ENCODE results near the gene ERVFRD-1.

ERVFRD-1 gene

DNA sequence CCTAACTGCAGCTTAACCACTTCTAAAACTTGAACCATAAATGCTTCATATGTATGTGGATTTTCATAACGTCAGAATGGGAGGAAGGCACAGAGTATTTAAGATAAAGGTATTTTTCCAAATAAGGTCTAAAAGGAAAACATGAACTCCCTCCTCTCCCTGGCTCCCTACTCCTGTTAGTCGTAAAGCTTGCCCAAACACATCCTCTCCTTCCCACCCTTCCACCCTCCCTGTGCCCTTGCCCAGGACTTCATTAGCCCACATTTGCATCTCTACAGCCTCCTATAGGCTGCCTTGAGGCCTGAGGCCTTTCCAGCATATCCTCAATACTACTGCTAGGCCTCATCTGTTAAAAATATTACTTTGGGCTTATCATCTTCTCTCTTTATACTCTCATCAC, 35.0 kb downstream of the ERVFRD-1 start:
- Histone ChIP-seq H3K4me1 (ENCODE audit: control insufficient read depth, insufficient read depth, low read length) (no peaks in the 10 kb centered on the region), H3K27me3 (ENCODE audit: control insufficient read depth, insufficient read depth, low read length) (no peaks in the 10 kb centered on the region), H3K4me3 (ENCODE audit: low read length) (no peak overlapping the region), H3K36me3 (ENCODE audit: control insufficient read depth, insufficient read depth, low read length) (no peaks in the 10 kb centered on the region), H3K27ac (ENCODE audit: low read depth, low read length) (no peak overlapping the region), H3K9ac (ENCODE audit: low read length) (no peak overlapping the region)

DNA sequence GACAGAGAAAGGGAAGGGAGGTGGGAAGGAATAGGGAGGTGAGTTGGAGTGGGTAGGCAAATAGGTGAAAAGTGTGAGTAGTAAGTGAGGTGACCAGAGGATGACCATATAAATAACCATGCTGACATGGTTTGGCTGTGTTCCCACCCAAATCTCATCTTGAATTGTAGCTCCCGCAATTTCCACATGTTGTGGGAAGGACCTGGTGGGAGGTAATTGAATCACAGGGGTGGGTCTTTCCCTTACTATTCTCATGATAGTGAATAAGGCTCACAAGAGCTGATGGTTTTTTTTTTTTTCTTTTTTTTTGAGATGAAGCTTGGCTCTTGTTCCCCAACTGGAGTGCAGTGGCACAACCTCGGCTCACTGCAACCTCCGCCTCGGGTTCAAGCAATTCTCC, 39.4 kb downstream of the ERVFRD-1 start:
- Histone ChIP-seq H3K9ac (ENCODE audit: low read length) (no peak overlapping the region), H3K4me1 (ENCODE audit: control insufficient read depth, insufficient read depth, low read length) (no peaks in the 10 kb centered on the region), H3K4me3 (ENCODE audit: low read length) (no peak overlapping the region), H3K27ac (ENCODE audit: low read depth, low read length) (no peak overlapping the region), H3K27me3 (ENCODE audit: control insufficient read depth, insufficient read depth, low read length) (no peaks in the 10 kb centered on the region), H3K36me3 (ENCODE audit: control insufficient read depth, insufficient read depth, low read length) (no peaks in the 10 kb centered on the region)

DNA sequence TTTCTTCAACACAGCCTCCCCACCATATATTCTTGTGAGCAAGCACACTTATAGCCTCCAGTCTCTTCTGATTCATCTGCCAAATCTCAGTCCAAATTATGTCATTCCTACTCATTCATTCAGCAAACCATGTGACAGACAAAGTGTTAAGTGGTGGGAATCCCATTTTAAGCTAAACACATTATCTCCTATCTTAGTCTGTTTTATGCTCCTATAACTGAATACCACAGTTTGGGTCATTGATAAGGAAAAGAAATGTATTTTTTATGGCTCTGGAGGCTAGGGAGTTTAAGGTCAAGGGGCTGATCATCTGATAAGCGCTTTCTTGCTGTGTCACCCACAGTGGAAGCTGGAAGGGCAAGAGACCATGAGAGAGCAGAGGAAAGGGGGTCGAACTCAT, 41.8 kb downstream of the ERVFRD-1 start:
- no peak overlapping the region for H3K4me3 ChIP-seq (ENCODE audit: low read length)
- no peaks in the 10 kb centered on the region for H3K36me3 ChIP-seq (ENCODE audit: control insufficient read depth, insufficient read depth, low read length)
- H3K9ac ChIP-seq (ENCODE audit: low read length), result no peak overlapping the region
- H3K27ac ChIP-seq (ENCODE audit: low read depth, low read length), result no peak overlapping the region
- no peaks in the 10 kb centered on the region for H3K4me1 ChIP-seq (ENCODE audit: control insufficient read depth, insufficient read depth, low read length)
- H3K27me3 ChIP-seq (ENCODE audit: control insufficient read depth, insufficient read depth, low read length), result no peaks in the 10 kb centered on the region

DNA sequence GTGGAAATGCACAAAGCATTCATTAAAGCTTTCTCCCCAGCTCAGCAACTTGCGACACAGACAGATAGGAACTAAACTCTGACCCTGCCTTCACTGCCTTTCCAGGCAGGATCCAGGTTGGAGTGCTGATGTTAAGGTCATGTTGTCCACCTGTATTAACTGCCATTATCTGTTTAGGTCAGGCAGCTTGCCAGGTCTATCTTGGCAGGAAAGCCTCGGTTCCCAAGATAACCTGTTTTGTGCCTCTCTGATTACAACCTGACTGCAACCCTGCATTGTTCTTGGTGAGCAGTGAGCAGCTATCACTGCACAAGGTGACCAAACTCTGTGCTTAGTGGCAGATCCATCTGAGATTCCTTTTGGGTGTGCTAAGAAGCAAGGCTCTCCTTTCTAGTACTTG, 44.2 kb downstream of the ERVFRD-1 start:
- Histone ChIP-seq H3K36me3 (ENCODE audit: control insufficient read depth, insufficient read depth, low read length) (no peaks in the 10 kb centered on the region), H3K27ac (ENCODE audit: low read depth, low read length) (no peak overlapping the region), H3K27me3 (ENCODE audit: control insufficient read depth, insufficient read depth, low read length) (no peaks in the 10 kb centered on the region), H3K4me1 (ENCODE audit: control insufficient read depth, insufficient read depth, low read length) (no peaks in the 10 kb centered on the region), H3K9ac (ENCODE audit: low read length) (no peak overlapping the region), H3K4me3 (ENCODE audit: low read length) (no peak overlapping the region)

DNA sequence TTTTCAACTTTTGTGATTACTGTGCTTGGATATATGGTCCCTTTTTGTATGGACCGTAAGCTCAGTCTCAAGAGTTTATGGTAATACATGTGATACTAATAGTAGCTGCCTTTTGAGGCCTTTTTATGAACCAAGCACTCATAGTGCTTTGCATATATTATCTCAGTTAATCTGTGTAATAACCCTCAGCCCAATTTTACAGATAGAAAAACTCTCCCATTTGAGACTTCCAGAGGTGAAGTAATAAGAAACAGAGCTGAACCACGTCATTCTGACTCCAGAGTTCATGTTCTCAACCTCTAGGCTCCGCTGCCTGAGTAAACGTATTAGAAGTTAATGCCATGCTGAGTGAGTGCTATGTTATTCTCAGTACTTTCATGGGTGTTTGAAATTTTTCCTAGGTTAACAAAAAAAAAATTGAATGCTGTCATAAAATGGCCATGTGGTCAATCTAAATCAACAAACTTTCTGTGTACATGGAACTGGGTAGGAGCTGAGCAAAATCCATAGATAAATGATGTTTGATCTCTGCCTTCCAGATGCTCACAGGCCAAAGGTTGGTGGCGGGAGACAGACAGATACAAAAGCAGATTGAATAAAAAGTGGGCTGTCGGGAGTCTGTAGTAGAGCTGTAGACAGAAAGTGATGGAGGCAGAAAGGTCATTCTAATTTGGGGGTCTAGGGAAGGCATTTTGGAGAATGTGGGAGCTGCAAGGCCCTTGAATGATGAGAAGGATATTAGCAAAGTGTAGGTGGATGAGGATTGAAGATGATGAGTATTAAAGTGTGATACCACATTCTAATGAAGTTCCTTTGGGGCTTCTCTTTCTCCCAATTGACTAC, 44.8 kb downstream of the ERVFRD-1 start:
- H3K36me3 ChIP-seq (ENCODE audit: control insufficient read depth, insufficient read depth, low read length), result no peaks in the 10 kb centered on the region
- H3K4me1 ChIP-seq (ENCODE audit: control insufficient read depth, insufficient read depth, low read length), result no peaks in the 10 kb centered on the region
- H3K27me3 ChIP-seq (ENCODE audit: control insufficient read depth, insufficient read depth, low read length), result no peaks in the 10 kb centered on the region
- no peak overlapping the region for H3K9ac ChIP-seq (ENCODE audit: low read length)
- no peak overlapping the region for H3K27ac ChIP-seq (ENCODE audit: low read depth, low read length)
- H3K4me3 ChIP-seq (ENCODE audit: low read length), result no peak overlapping the region

DNA sequence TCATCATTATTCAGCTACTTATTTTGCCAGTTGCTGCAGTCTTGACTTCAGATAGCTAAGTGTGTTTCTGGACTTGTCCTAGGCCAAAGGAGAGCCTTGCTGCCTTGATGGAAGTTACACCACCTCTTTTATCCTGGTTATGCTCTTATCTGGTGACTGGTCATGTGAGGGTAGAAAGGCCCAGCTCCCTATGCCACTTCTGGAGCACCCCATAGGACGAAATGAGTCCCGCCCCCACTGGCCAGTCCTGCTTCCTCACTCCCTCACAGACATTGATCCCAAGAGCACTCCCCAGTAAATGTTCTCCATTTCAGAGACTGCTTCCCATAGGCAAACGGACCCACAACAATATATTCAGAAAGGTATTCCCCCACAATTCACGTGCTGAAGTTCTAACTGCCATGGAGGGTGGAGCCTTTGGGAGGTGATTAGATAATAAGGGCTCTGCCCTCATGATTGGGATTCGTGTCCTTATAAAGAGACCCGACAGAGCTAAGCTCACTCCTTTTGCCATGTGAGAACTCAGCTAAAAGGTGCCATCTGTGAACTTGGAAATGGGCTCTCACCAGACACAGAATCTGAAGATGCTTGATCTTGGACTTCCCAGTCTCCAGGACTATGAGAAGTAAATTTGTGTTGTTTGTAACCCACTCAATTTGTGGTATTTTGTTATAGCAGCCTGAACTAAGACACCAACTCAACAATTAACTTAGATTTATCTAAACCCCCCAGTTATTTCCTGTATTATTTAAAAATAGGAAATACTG, 45.9 kb downstream of the ERVFRD-1 start:
- Histone ChIP-seq H3K9ac (ENCODE audit: low read length) (no peak overlapping the region), H3K4me3 (ENCODE audit: low read length) (no peak overlapping the region), H3K4me1 (ENCODE audit: control insufficient read depth, insufficient read depth, low read length) (no peaks in the 10 kb centered on the region), H3K27me3 (ENCODE audit: control insufficient read depth, insufficient read depth, low read length) (no peaks in the 10 kb centered on the region), H3K27ac (ENCODE audit: low read depth, low read length) (no peak overlapping the region), H3K36me3 (ENCODE audit: control insufficient read depth, insufficient read depth, low read length) (no peaks in the 10 kb centered on the region)

DNA sequence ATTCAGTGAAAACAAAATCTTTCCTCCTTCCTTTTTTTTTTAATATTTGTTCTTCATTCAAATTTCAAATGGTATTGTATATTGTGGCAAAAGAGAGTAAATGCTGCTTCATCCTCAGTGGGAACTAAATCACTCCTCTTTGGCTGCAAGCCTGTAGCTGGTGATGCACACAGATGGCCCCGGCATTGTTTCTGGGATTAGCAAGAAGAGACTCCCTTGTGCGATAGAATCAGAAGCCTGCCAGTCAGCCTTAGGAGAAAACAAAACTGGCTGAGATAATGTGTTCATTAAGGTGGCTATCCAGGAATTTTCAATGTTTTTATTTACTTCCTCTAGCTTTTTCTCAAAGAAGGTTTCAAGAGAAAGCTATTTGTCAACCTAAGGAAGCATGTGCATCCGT, 46.7 kb downstream of the ERVFRD-1 start:
- Histone ChIP-seq H3K4me1 (ENCODE audit: control insufficient read depth, insufficient read depth, low read length) (no peaks in the 10 kb centered on the region), H3K27ac (ENCODE audit: low read depth, low read length) (no peak overlapping the region), H3K4me3 (ENCODE audit: low read length) (no peak overlapping the region), H3K27me3 (ENCODE audit: control insufficient read depth, insufficient read depth, low read length) (no peaks in the 10 kb centered on the region), H3K9ac (ENCODE audit: low read length) (no peak overlapping the region), H3K36me3 (ENCODE audit: control insufficient read depth, insufficient read depth, low read length) (no peaks in the 10 kb centered on the region)

DNA sequence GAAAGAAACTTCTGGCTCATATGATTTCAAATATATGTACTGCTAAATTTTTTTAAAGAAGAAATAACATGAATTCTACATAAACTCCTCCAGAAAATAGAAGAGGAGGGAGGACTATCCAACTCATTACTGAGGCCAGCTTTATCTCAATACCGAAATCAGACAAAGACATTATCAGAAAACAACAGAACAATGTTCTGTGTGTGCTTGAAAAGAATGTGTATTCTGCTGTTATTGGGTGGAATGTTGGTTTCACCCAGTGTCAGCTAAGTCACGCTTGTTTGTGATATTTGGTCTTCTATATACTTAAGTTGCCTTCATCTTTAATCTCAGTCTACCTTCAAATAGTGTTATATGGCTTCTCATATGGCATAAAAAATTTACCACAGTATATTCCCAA, 48.8 kb downstream of the ERVFRD-1 start:
- H3K9ac ChIP-seq (ENCODE audit: low read length), result no peak overlapping the region
- H3K4me3 ChIP-seq (ENCODE audit: low read length), result no peak overlapping the region
- H3K27me3 ChIP-seq (ENCODE audit: control insufficient read depth, insufficient read depth, low read length), result no peaks in the 10 kb centered on the region
- no peaks in the 10 kb centered on the region for H3K36me3 ChIP-seq (ENCODE audit: control insufficient read depth, insufficient read depth, low read length)
- no peaks in the 10 kb centered on the region for H3K4me1 ChIP-seq (ENCODE audit: control insufficient read depth, insufficient read depth, low read length)
- H3K27ac ChIP-seq (ENCODE audit: low read depth, low read length), result no peak overlapping the region

DNA sequence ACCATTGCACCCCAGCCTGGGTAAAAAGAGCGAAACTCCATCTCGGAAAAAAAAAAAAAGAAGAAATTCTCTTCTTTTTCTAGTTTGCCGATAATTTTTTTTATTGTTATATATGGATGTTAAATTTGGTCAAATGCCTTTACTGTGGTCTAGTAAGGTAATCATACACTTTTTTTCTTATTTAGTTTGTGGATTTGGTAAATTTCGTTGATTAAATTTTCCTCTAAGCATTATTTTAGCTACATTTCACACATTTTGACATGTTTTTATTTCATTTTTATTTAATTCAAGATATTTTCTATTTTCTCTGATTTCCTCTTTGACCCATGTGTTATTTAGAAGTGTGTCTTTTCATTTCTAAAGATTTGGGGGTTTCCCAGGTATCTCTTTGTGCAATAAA, 49.4 kb downstream of the ERVFRD-1 start:
- Histone ChIP-seq H3K36me3 (ENCODE audit: control insufficient read depth, insufficient read depth, low read length) (no peaks in the 10 kb centered on the region), H3K4me1 (ENCODE audit: control insufficient read depth, insufficient read depth, low read length) (no peaks in the 10 kb centered on the region), H3K27ac (ENCODE audit: low read depth, low read length) (no peak overlapping the region), H3K9ac (ENCODE audit: low read length) (no peak overlapping the region), H3K4me3 (ENCODE audit: low read length) (no peak overlapping the region), H3K27me3 (ENCODE audit: control insufficient read depth, insufficient read depth, low read length) (no peaks in the 10 kb centered on the region)

DNA sequence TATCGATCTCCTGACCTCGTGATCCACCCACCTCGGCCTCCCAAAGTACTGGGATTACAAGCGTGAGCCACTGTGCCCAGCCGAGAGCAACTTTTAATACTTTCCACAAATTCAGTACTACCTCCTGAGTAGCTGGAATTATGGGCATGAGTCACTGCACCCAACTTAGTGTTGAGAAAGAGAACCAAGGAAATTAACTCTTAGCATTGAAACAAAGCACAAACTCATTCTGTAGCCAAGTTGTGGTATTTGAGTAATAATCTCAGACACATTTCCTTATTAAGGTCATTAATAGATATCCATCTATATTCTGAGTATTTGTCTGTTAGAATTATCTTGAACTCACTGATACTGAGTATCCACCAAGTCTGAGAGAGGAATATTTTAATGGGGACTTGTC, 53.1 kb downstream of the ERVFRD-1 start:
- Histone ChIP-seq H3K36me3 (ENCODE audit: control insufficient read depth, insufficient read depth, low read length) (no peaks in the 10 kb centered on the region), H3K9ac (ENCODE audit: low read length) (no peak overlapping the region), H3K27ac (ENCODE audit: low read depth, low read length) (no peak overlapping the region), H3K4me3 (ENCODE audit: low read length) (no peak overlapping the region), H3K4me1 (ENCODE audit: control insufficient read depth, insufficient read depth, low read length) (no peaks in the 10 kb centered on the region), H3K27me3 (ENCODE audit: control insufficient read depth, insufficient read depth, low read length) (no peaks in the 10 kb centered on the region)

DNA sequence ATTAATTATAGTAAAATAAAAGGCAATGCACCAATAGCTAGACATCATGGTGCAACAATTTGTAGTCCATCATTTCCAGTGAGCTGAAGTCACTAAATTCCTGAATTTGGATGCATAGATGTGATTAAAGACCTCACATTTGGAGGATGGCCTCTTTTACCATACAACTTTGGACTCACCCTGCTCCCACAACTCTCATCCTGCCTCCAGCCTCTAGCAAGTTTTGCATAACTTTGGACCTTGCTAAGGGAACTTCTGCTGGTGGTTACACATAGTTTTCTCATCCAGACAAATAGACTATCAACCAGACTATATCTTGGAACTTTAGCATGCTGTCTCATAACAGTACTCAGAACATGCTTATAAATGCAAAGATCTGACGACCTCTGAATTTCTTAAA, 54.7 kb downstream of the ERVFRD-1 start:
- H3K9ac ChIP-seq (ENCODE audit: low read length), result no peak overlapping the region
- no peaks in the 10 kb centered on the region for H3K36me3 ChIP-seq (ENCODE audit: control insufficient read depth, insufficient read depth, low read length)
- no peaks in the 10 kb centered on the region for H3K4me1 ChIP-seq (ENCODE audit: control insufficient read depth, insufficient read depth, low read length)
- no peaks in the 10 kb centered on the region for H3K27me3 ChIP-seq (ENCODE audit: control insufficient read depth, insufficient read depth, low read length)
- H3K27ac ChIP-seq (ENCODE audit: low read depth, low read length), result no peak overlapping the region
- no peak overlapping the region for H3K4me3 ChIP-seq (ENCODE audit: low read length)

DNA sequence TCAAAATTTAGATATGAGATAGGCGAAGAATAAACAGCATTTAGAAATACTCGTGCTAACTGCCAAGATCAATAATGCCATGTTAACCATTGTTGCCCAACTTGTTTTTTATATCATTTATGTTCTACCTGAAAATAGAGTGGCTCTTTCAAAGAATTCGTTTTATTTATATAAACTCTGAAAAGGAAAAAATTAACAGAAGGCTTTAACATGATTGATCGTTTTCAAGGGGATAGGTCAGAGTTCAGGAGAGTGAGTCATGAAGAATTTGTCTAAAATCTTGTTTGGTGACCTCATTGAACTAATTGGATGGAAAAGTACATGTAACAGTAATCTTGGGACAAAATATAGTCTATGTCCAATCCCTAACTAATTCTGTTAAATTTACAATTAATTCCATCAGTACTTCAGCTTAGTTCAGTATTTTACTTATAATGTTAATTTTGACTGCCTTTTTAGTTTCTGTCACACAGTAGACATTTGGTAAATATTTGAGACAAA, 56.3 kb downstream of the ERVFRD-1 start:
- H3K27ac ChIP-seq (ENCODE audit: low read depth, low read length), result no peak overlapping the region
- H3K4me1 ChIP-seq (ENCODE audit: control insufficient read depth, insufficient read depth, low read length), result no peaks in the 10 kb centered on the region
- H3K4me3 ChIP-seq (ENCODE audit: low read length), result no peak overlapping the region
- no peaks in the 10 kb centered on the region for H3K36me3 ChIP-seq (ENCODE audit: control insufficient read depth, insufficient read depth, low read length)
- H3K27me3 ChIP-seq (ENCODE audit: control insufficient read depth, insufficient read depth, low read length), result no peaks in the 10 kb centered on the region
- no peak overlapping the region for H3K9ac ChIP-seq (ENCODE audit: low read length)

Data from rectal smooth muscle tissue (tissue), 1 donor.